K562 (cell line): ENCODE results near the gene TRMT10B. TPM values are rescaled to one million over a fixed set of nuclear protein-coding genes. Genes with fewer than 3 reads are reported as not detected.
A peak's percentile ranks its signal among the peaks of the same experiment; 100 is the strongest.

ENCODE experiments used
- CSDE1 ChIP-seq, 2 experiments: fragments of 450-650 bp; IDR thresholded peaks; 2 replicates each; pipeline ENCODE4 v1.6.1; 2016; ENCODE audit warnings: mild to moderate bottlenecking in 1 of 2
- ZNF407 ChIP-seq: fragments of 450-650 bp; IDR thresholded peaks from 2 replicates; pipeline ENCODE4 v1.6.1; 2016; ENCODE audit warnings: low read depth
- ZNF77 ChIP-seq: fragments of 250-450 bp; sonication (Bioruptor Pico); IDR thresholded peaks from 2 replicates; pipeline ENCODE4 v1.5.0; 2020
- polyA plus RNA-seq, 8 experiments: library from polyadenylated mRNA; depleted of rRNA in 4 of 8; stranded (reverse) in 5 of 8; unstranded in 3 of 8; fragments of >200 nt; fragmentation: Nextera tagmentation in 2 of 8; fragmentation: Illumina TruSeq in 1 of 8; extraction: Ambion mirVana in 2 of 8; extraction: Trizol in 1 of 8; gene quantifications; 2 replicates each; pipeline versions ENCODE4 v1.2.1 to v1.2.3, GENCODE V29; 2011 to 2014; ENCODE audit warnings: inconsistent platforms in 1 of 8, missing spikeins in 1 of 8
- total RNA-seq, 7 experiments: library from RNA; depleted of rRNA in 6 of 7; stranded (reverse); fragments of >200 nt in 6 of 7; fragmentation: Illumina TruSeq in 2 of 7; extraction: Trizol in 2 of 7; gene quantifications; 2 replicates each; pipeline versions ENCODE4 v1.2.1 to v1.2.3, GENCODE V29; 2011 to 2021; ENCODE audit warnings: low replicate concordance in 1 of 7

TRMT10B gene
- total and polyA plus RNA-seq, 9 of the 15 experiments (the other 6 are each of a cell fraction or from before 2014, with no cell fraction given) = 2.9 to 13.4 (median 7.0) TPM

- TF ChIP-seq ZNF407 = peak; percentile 66; the same call in 1 of the 2 replicates
- TF ChIP-seq CSDE1 (IDR thresholded peaks at IDR 0.05) = no peak
- no peak for TF ChIP-seq ZNF77 (CRISPR knock-in tag)
Observed at GRCh38 chr9:37758747-37759146, 5.1 kb downstream of the TRMT10B start (continued).
